ENCODE results near the gene MPST.
A peak's percentile ranks its signal among the peaks of the same experiment; 100 is the strongest.

The MPST gene

DNA sequence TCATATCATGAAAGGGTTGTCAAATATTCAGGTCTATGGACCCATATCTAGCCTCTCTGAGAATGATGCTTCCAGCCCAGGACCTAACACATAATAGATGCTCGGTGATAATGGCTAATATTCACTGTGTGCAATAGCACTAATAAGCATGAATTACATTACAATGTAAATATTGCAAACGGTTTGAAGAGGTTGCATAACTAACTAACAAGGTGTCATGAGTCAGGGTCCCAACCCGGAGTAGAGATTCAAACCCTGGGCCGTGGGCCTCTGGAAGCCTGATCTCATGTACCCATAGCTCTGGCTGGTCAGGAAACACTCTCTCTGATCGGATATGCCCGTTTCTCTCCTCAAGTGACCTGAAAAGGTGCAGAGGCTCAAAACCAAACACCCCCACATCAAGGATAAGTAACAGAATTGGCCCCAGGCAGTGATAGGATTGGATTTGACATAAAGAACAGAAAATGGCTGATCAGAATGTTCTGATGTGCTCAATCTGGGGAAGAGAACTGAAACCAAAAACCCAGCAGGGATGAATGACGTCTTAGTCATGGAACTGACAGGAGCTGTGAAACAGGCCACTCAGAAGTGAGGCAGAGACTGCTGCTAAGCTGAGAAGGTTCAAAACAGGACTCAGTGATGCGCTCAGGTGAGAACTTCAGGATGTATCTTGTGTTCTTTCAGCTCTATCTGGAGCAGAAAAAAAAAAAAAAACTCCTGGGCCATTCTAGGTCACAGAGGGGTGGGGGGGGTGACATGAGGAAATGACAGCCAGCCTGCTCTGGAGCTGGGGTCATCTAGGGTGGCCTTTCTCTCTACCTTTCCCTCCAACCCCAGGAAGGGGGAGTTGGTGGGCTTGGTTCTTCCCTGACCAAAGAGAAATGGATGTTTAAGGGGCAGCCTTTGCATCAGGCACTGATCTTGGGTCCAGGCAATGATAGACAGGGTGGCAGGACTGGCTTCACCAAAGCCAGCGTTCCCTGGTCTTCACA, 25.4 kb downstream of the MPST start:
- no peak for DNase-seq (ENCODE audit: low spot score)

DNA sequence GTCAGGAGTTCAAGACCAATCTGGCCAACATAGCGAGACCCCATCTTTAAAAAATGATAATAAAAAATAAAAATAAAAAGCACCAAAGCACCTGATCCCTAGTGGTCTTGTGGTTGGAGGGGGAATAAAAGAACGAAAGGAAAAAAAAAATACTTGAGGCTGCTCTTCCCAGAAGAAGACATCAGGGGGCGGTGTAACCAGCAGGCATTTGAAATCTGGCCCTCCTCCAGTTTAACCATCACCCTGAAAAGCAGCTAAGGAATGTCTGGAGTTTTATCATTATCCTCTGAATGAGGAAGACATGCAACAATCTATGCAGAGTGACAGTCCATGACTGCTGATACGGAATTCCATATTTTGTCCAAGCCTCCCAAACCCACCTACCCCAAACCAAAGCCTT, 26.4 kb downstream of the MPST start:
- DNase-seq (ENCODE audit: low spot score): peak; percentile 68

DNA sequence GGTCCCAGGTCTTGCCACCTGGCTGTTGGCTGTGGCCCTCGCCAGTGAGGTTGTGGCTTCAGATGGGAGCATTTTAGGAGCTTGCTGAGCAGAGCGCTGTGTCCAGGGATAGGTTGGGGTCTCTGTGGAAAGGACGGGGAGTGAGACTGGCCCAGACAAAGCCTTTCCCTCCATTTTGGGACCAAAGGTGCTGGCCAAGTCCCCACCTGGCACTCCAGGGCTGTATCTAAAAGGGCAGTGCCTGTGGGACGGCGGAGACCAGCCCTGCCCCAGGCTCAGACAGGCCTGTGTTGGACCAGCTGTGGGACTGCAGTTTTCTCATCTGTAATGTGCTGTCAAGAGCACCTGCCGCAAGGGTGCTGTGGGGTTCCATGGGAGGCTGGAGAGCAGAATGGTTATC, 27.0 kb downstream of the MPST start:
- DNase-seq (ENCODE audit: low spot score): no peak

DNA sequence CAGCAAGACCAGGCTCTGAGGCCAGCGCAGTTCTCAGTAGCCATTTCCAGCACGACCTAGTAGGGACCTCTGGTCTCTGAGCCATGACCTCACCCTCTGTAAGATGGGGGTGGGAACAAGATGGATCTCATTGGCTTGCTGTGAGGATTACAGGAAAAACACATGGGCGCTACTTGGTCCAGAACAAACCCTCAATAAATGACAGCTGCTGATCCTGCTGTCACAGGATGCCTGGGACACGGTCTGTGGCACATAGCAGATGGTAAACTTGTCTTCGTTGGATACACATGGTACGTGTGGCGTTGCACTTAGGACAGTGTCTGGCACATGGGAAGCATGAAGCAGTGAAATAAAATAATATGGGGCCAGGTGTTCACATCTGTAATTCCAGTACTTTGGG, 27.5 kb downstream of the MPST start:
- no peak for DNase-seq (ENCODE audit: low spot score)

DNA sequence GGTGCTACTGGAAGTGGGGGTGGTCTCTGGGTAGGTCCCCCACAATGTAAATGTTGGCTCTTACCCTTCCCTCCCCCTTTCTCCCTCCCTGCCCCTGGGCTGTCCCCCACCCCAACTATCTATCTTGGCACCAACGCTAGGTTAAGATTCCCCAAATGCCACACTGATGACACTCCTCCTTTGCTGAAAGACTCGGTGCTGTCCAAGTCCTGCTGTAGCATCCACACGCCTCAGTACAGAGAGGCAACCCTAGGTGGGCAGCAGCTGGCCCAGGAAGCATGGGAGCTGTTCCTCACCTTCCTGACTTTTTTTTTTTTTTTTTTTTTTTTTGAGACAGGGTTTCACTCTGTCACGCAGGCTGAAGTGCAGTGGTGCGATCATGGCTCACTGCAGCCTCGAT, 28.6 kb downstream of the MPST start:
- peak; percentile 40 for DNase-seq (ENCODE audit: low spot score)

DNA sequence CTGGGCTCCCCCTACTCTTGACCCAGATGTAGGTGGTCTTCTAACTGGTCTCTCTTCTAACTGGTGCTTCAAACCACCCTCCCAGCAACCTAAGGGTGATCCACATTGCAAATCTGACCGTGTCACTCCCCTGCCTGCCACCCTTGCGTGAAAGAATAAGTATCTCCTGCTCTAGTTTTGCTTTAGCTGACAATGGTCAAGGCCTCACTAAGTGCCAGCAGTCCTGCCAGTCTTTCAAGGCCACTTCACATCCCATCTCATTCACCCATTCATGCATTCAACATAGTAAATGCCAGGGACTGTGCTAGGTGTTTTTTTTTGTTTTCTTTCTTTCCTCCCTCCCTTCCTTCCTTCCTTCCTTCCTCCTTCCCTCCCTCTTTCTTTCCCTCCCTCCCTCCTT, 29.7 kb downstream of the MPST start:
- no peak for DNase-seq (ENCODE audit: low spot score)

DNA sequence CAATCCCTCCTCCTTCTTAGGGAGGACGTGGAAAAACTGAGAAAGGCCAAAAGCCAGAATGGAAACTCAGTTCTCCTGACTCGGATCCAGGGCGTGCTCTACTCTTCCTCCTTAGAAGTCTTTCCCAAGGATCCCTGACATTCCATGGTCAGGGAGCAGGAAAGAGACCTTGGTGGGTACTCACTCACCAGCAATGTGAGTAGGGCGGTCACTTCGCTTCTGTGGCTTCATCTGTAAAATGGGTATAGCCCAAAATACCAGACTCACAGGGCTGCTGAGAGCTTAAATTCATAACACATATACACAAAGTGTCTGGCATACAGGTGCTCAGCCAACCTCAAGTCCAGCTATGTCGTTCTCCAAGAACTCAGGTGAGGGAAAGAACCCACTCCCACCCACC, 31.4 kb downstream of the MPST start:
- no peak for DNase-seq (ENCODE audit: low spot score)

DNA sequence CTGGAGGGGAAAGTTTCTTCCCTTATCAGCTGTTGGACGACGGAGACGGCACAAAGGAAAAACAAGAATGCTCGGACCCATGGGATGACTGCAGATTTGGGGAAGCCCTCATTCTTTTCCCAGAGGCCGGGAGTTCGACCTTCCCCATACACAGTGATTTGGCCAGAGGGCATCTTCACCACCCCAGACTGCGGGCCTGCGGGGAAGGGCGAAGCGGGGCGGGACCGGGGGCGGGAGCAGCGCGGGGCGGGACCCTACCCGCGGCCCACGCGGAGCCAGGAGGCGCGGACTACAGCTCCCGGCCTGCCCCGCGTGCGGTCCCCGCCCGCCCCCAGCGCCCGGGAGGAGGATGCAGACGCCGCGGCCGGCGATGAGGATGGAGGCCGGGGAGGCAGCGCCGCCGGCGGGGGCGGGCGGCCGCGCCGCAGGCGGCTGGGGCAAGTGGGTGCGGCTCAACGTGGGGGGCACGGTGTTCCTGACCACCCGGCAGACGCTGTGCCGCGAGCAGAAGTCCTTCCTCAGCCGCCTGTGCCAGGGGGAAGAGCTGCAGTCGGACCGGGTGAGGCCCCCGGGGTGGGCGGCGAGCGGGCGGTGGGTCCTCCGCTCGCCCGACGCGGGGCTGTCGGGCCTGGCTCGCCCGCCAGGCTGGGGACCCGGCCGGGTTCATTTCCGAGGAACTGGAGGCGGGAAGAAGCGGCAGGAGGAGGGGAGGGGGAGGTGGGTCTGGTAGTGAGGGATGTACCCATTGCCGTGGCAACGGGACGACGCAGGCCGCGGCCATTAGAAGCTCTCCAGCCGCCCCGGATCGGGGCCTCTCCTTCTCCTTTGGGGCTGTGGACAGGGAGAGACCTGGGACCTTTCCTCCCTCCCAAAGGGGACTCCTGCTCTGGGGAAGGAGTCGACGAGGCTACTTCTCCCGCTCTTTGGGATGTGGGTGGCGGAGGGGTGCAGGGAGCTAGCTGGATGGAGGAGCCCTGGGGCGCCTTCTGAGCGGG, 32.1 kb downstream of the MPST start, which contains the start of gene KCTD17:
TSS of gene KCTD17 (plus strand) at position 352 of the 995 bp plus-strand sequence. CDS start at position 371, 19 bp downstream.
- DNase-seq (ENCODE audit: low spot score): peak; percentile 96

DNA sequence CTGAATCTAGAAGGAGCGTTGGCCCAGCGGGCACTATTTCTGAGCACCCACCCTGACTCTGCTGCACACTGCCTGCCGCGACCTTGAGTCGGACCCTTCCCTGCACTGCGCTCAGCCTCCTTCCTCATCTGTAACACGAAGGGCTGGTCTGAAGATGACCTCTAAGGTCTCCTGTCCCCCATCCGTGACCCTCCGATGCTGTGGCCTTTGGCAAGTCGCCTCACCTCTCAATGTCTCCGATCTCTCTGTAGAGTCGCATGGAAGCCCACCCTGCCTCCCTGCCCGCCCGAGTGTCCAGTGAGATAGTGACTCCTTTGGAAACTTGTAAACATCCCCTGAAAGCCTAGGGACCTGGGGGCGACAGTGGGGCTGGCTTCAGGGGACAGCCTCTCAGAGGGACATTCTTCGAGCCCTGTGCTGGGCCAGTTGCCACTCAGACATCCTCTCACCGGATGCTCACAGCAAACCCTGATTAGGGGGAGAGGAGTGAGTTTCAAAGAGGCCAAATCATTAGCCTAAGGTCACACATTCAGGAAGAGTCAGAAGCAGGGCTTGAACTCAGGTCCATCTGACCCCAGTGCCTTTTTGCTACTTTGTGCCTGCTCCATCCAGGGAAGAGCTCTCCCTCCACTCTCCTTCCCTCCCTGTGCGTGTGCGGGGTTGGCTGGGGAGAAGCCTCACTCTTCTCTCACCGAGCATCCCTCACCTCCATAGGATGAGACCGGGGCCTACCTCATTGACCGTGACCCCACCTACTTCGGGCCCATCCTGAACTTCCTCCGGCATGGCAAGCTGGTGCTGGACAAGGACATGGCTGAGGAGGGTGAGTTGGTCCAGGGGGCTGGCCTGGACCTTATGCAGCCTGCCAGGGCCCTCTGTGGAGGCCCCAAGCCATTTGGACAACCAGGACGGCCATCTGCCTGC, 33.1 kb downstream of the MPST start:
- no peak for DNase-seq (ENCODE audit: low spot score)

DNA sequence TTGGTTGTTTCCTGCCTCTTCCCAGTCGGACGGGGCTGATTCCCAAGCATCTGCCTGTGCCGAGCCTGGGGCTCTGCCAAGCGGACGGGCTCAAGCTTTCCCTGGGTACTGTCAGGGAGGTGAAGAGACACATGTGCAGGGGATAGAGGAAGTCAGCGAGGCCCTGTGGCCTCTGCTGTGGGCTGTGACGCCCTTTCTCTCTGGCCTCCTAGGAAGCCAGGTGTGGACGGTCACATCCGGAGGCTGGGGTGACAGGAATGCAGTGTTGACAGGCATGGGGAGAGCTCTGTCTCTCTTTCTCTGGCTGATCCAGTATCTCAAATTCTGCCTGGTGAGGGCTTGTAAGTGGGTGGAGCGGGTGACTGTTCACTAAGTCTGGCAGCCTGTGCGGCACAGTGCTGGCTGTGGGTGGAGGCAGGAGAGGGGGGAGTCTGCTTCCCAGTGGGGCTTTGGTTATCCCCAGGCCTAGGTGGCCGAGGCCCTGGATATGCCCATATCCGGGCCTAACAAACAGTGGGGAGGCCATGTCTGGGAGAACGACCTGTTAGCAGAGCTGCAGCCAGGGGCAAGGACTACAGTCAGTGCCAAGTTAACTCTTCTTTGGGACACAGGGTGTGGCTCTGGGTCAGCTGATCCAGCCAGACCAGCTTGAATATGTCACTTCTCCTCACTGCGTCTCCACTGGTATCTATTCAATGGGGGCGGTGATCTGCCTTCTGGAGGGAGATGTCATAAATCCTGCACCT, 33.9 kb downstream of the MPST start:
- no peak for DNase-seq (ENCODE audit: low spot score)

DNA sequence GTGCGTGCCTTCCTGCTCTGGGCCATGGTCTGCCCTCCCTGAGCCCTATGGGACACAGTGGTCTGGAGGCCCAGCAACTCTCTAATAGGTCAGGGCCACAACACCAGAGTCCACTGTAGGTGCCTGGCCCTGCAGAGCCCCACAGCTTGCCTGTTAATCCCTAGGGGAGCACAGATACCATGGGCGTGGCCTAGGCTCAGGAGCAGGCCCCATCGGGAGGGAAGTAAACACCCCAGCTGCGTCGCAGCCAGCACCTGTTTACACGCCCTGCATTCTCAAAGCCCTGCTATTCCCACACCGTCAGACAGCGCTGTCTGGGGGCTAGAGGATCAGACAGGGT, 34.5 kb downstream of the MPST start:
- no peak for DNase-seq (ENCODE audit: low spot score)

DNA sequence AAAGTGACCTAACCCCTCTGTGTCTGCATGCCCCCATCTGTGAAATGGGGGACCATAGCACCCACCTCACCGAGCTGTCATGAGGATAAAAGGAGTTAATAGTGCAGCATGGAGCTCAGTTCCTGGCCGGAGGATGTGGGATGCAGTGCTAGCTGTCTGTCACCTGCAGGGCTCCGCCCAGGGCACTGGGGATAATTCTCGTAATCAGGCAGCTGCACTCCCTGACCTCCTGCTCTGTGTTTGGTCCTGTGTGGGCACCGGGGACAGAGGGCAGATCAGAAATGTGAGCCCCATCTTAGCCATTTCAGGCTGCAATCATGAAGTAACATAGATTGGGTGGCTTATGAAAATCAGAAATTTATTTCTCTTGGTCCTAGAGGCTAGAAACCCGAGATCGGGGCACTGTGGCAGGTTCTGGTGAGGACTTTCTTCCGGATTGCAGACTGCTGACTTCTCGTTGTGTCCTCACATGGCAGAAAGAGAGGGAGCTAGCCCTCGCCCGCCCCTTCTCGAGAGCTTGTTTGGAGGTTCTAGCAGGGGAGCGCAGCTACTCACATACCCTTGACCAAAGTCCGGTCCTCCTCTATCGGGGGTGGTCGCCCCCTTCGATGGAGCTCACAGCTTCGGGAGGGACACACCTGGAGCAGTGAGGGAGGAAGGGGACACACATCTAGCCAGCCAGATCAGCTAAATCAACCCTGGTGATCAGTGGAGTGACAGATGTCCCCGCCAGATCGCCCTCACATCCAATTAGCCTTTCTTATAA, 35.2 kb downstream of the MPST start:
- DNase-seq (ENCODE audit: low spot score): no peak

DNA sequence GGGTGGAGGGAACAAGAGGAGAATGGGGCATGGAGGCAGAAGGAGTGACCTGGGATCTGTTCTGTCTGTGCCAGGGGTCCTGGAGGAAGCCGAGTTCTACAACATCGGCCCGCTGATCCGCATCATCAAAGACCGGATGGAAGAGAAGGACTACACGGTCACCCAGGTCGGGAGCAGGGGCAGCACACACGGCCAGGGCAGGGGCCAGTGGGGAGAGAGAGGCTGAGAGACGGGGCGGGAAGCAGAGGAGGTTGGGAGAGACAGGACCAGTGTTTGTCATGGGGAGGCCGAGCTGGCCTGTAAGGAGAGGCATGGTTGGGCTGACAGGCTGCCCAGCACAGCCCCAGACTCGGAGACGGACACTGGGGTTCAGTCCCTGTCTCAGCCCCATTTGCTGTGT, 36.7 kb downstream of the MPST start:
- DNase-seq (ENCODE audit: low spot score): no peak

DNA sequence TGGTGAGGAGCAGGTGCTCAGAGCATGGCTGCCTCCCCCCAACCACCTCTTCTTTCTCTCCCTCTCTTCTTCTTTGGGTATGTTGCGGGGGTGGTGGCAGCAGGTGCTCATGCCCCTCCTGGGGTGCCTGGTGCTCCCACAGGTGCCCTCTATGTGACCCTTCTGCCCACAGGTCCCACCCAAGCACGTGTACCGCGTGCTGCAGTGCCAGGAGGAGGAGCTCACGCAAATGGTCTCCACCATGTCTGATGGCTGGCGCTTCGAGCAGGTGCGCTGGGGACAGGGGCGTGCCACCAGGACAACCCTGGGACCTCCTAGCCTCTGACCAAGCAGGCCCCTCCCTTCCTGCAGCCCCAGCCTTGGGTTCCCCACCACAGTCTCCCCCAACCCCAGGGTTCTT, 37.7 kb downstream of the MPST start:
- no peak for DNase-seq (ENCODE audit: low spot score)

DNA sequence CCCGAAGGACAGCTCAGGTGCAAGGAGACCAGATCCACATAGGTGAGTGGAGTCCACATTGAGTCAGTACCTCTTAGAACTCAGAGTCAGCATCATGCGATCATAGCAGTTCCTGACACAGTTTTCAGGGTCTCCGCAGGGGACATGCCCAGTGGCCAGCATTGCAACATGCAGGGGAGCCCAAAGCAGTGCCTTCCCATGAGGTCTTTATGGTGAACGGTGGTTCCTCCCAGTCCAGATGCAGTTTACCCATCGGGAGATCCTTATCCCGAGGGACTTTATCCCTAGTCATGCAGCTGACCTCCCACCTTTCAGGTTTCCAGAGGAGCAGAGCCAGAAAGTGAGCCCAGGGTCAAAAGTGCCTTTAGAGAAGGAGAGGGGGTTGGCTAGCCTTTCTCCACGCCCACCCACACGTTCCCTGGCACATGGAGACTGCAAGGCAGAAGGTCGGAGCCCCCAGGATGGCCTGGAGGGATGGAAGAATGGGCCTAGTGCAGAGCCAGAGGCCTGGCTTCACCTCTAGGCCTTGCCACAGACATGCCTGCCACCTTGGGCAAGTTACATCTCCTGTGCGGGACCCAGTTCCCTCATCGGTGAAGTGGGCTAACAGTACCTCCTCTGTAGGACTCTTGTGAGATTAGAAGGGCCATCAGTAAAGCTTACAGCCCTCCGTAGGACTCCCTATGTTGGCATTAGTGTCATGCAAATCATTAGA, 38.4 kb downstream of the MPST start:
- DNase-seq (ENCODE audit: low spot score): no peak

DNA sequence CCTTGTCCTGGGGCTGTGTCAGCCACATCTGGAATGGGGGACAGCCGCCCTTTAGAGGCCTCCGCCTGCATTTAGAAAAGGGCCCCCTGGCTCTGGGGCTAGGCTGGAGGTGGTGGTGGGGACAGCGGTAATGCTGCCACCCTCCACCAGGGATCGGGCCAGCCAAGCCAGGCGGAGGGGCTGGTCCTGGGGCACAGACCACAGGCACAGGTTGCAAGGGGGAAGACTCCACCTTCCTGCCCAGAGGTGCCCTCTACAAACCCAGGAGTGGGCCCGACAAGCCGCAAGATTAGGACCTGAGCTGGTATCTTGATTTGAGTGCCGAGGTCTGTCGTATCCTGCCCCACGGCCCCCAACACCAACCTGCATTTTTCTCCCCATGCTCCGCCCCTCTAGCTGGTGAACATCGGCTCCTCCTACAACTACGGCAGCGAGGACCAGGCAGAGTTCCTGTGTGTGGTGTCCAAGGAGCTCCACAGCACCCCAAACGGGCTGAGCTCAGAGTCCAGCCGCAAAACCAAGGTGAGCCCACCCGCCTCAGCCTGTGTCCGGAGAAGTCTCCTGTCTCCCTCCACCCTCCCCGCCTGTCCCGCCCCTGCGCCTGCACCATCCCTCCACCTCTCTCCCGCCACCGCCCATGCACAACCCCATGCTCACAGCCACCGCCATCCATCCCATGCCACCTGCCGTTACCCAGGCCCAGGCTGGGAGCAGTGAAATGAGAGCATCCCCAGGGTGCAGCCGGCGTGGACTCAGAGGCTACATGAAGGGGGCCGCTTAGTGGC, 39.6 kb downstream of the MPST start:
- no peak for DNase-seq (ENCODE audit: low spot score)

DNA sequence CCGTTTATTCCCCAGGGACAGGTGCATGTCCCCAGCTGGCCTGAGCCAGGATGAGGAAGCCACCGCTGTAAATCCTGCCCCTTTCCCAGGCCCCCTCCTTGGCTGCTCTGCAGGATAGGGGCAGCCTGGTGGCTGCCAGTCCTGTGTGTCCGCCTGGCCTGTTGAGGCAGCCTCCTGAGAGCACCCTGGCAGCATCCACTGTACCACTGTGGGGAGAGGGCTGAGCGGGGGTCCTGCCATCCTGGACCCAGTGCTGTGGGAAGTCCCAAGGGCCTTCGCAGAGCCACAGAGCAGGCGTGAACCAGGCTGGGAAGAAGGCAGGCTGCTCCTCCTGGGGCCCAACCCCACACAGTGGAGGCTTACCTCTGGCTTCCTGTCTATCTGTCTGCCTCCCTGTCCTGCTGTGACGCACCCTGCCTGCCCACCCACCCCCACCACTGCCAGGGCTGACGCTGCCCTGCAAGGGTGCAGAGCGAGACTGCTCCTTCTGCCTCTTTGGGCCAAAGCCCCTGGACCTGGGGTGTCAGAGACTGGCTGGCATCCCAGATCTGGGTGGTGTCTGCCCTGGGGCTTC, 40.4 kb downstream of the MPST start:
- no peak for DNase-seq (ENCODE audit: low spot score)

Data from AG08395 (cell line).